PC-3 (cell line): Measurements from ENCODE around the gene NDE1.

Source experiments
- CTCF ChIP-seq: fragments of 300-600 bp; sonication (generic); conservative IDR thresholded peaks from 2 replicates; pipeline ENCODE4 v1.5.1; 2017; ENCODE audit warnings: antibody characterized with exemption, low read depth, mild to moderate bottlenecking, low read length
- EZH2 ChIP-seq: fragments of 300-600 bp; sonication (generic); IDR thresholded peaks from one replicate; pipeline ENCODE4 v1.6.1; 2017; ENCODE audit warnings: antibody characterized with exemption, mild to moderate bottlenecking, low read length; ENCODE audit not compliant: unreplicated experiment

- TF ChIP-seq CTCF (no peak), EZH2 (no peak)
Measured at GRCh38 chr16:15741207-15741871, 91.3 kb downstream of the NDE1 start.
